GM03348 (cell line): ENCODE data around the gene HHEX.

ENCODE experiments used
- DNase-seq: peaks from one replicate; pipeline ENCODE4 v3.0.0; 2012; ENCODE audit warnings: low spot score

HHEX gene

DNA sequence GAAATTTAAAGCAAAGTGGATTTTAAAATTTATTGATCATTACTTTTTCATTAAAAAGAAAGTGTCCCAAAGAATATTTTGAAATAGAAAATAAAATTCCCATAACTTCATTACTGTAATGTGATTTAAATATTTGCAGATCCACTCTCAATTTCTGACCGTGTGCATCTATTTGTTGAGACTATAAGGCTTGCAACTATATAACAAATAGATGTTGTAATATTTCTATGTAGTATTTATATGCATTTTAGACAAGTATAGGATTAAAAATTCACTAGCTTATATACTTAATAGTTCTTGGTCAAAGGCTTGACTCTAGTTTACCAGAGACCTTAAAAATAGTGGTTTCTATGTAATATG is 3.8 kb downstream of the HHEX start:
- no peak for DNase-seq

DNA sequence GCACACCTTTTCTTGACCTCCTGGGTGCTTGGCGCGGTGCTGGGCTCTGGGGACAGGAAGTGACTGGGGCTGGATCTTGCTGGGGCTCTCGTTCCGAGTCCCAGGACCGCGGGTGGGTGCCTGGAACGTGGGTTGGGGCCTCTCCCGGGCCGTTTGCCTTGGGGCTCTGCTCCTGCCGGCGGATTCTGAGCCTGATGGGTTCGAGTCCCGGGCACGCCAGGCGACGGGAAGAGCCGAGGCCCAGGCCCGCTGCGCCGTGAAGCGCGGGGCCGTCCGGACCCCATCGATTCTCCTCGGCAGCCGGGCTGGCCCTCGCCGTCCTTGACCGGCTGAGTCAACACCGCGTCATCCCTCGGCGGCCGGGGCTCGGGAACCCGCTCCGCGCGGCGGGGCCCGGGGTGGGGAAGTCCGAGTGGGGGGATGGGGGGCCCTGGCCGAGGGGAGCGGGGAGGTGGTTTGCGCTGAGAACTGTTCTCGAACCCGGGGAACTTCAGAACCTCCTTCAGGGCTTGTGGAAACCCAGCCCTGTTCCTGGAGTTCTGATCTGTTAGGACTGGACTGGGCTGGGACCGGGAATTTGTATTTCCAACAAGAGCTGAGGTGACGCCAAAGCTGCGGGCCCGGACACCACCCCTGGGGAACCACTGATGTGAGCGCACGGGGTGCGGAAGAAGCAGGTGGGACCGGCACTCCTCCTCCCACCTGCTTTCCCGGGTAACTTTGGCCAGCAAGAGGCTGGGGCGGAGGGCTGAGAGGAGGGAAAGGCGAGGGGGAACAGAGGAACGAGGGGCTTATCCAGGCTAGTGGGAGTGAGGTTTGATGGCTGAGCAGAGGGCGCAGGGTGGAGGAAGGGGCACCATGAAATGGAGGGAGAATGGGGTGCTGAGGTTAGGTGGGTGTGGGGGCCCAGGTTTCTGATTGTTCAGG is 6.2 kb downstream of the HHEX start:
- DNase-seq = peak; percentile 81

DNA sequence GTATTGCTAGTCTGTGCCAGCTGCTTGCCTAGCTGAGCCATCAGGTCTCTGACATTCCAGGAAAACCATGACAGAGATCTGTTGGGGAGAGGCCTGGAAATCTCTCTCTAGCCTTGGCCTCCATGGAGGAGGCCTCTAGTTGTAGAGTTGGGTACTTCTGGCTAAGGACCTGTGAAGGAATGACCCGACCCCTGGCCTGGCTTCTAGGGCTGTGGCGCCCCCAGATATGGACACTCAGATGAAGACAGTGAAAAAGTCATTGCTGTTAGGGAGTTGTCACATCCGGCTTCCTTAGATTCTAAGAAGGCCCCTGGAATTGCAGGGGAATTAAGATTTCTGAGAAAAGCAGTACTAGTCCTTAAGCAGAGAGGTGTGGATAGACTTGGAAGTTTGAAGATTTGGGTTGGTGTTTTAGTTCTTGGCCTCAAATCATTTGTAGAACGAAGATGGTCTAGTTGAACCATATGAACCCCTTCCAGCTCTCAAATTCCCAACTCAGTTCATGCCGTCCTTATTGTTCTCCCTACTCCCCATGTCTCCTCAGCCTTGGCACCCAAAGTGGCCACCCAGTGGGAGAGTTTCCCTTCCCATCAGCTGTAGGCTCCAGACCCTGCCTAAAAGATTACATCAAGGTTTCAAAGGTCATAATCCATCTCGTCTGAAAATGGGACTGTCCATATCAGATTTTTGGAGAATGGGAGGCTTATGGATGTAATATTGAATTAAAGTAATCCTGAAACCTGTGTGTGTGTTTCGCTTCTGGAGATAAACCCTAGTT is 7.0 kb downstream of the HHEX start:
- no peak for DNase-seq

DNA sequence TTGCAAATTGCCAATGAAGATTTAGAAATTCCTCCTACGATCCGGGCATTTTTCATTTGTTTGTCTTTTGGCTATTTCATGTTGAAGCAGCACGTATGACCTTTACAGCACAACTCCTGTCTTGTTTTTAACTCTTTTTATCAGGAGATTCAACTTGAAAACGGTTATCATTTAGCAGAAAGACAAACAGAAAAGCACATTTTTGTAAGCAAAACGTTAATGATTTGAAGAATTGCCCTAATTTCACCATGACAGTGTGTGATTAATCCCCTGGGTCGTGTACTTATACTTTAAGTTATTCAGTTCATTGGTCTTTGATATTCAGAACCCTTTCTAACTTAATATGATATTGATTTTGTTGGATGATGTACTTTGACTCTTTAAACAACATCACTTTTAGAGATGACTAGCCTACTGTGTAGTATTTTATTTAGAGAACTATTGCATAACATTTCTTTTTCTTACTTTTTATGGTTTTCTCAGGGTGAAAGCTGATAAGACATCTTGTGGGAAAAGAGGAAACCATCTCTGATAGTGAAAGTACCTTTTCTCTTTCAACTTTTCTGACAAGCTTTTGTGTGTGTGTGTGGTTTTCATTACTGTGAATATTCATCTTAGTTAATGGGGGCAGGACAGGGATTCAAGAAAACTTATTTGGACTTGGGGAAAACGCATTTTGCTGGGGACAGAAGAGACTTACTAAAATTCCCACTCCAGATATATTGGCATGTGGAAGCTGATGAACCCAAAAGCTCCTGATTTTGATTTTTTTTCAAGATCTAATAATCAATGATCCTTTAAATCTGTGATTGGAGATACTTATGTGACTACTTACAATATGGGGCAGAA is 8.1 kb downstream of the HHEX start:
- DNase-seq = no peak

DNA sequence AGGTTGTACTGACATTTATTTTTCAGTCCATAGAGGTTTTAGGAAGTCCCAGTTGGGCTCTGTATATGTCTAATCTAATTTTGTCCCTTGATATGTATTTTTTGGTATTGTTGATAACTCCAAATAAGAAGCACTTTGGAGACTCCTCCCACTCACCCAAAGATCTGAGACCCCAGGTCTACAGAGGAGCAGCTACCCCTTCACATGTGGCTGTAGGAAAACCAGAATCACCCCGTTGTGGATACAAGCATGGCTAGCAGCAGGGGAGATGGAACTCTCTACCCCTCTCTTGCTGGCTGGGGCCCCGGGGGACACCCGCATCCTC is 9.4 kb downstream of the HHEX start:
- DNase-seq = no peak

DNA sequence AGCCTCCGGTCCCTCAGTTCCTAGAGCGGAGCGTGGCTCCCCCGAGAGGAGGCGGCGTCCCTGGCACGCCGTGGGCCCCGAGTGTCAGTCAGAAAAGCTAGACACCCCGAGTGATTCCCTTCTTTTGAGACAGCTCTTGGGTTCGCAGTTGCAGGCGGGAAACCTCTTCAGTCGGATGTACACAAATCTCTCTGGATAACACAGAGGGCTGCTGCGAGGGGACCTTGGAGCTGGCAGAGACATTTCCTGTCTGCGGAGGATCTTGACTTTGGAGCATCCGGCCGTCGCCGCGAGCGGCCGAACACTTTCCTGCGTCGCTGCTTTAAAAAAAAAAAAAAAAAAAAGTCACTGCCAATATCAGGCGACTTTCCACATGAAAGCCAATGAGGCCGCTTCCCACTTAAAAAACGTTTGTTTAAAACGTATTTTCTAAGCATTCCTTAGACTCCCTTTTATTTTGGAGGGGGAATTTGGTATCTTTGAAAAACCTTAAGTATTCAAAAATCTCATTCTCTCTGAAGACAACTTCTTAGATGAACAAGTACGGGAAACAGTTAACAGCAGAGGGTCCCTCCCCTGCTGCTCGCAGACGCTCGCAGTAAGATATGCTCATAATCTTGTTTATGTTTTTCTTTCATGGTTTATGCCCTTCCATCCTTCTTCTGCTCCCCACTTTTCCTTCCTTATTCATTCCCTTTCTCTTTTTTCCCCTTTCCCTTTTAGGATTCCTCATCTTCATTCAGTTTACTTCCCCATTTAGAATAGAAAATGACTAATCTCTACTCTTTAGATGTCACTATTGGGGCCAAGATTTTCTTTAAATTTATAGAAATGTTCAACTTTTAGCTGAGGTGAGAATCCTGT is 10.0 kb downstream of the HHEX start:
- DNase-seq = peak; percentile 63

DNA sequence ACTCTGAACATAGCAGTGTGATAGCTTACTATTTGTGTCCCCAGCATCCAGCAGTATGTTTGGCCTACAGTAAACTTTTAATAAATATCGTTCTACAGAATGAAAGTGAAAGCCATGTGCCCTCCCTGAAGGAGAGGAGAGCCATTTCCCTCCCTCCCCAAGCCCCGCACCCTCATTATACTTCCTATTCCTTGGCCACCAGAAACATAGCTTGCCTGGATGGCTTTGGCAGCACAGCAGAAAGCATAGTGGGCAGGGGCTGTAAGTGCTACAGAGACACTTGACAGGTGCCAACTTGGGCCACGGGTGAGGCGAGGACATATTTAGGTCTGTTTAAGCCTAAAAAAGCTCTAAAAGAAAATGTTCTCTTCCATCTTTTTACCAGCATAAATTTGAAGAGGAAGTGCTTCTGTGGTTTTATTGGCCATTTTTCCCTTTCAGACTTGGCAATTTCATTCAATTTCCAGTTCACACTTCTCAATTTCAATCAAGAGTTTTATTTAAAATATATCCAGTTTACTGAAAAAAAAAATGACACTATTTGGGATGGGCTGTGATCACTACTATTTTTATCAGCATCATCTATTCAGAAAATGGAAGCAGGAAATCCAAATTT is 12.7 kb downstream of the HHEX start:
- DNase-seq = no peak

DNA sequence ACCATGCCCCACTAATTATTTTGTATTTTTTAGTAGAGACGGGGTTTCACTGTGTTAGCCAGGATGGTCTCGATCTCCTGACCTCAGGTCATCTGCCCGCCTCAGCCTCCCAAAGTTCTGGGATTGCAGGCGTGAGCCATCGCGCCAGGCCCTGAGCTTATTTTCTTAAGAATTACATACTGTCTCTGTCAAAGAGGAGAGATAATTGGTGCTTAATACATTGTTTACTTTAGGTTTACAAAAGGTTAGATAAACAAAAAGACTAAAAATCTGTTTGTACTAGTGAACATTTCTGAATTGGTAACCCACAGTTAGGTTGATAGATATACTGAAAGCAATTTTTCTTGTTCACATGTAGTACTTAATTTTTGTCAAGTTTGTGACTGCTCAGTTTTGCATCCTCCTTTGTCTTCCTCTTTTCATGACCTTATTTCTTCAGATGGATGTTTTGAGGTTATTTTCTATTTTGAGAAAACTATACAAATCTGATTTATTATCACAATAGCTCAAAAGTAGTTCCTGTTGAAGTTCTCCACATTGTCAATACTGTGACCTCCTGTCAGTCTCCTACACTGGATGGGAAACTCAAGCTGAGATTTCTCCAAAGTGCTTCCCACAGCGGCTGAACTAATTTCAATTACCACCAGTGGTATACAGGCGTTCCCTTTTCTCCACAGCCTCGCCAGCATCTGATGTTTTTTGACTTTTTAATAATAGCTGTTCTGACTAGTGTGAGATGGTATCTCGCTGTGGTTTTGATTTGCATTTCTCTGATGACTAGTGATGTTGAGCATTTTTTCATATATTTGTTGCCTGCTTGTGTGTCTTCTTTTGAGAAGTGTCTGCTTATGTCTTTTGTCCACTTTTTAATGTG is 22.5 kb downstream of the HHEX start:
- no peak for DNase-seq

DNA sequence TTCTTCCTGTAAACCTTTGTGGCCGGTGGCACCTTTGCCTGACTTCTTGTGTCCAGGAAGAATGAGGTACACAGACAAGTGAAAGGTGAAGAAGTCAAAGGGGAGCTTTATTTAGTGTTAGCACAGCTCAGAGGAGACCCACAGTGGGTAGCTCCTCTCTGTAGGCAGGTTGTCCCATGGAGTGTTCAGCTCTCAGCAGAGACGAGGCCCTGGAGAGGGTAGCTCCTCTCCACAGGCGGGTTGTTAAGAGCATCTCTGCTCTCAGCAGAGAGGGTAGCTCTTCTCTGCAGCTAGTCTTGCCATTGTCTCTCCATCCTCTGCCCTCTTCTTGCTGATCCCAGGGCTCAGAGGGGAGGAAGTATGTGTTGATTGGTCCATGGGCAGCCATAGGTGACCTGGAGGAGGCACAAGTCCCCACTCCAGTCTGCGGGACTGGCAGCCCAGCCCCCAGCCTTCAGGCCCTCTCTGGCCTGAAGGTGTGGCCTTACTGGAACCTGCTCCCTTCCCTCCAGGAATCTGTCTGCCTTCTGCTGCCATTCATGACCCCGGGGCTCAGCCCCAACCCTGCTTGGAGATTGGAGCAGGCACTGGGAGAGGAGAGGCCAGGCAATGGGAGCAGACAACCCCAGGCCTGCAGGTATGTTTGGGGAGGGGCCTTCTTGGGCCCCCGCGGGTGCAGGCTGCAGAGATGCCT is 24.5 kb downstream of the HHEX start:
- no peak for DNase-seq

DNA sequence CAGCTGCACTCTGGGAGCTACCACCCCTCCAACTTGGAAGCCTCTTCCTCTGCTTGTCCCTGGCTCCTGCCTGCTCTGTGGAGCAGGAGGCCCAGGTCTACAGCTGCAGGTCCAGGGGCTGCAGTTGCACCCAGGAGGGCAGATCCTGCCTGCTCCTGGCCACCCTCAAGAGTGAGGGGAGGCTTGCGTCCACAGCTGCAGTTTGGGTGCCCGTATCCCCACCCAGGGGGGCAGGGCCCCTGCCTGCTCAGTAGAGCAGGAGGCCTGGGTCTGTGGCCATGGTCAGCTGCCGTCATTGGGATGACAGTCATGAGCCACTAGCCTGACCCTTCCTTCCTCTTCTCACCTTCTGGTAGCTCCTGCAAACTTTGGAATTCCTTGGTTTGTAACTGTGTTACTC is 25.1 kb downstream of the HHEX start:
- no peak for DNase-seq

DNA sequence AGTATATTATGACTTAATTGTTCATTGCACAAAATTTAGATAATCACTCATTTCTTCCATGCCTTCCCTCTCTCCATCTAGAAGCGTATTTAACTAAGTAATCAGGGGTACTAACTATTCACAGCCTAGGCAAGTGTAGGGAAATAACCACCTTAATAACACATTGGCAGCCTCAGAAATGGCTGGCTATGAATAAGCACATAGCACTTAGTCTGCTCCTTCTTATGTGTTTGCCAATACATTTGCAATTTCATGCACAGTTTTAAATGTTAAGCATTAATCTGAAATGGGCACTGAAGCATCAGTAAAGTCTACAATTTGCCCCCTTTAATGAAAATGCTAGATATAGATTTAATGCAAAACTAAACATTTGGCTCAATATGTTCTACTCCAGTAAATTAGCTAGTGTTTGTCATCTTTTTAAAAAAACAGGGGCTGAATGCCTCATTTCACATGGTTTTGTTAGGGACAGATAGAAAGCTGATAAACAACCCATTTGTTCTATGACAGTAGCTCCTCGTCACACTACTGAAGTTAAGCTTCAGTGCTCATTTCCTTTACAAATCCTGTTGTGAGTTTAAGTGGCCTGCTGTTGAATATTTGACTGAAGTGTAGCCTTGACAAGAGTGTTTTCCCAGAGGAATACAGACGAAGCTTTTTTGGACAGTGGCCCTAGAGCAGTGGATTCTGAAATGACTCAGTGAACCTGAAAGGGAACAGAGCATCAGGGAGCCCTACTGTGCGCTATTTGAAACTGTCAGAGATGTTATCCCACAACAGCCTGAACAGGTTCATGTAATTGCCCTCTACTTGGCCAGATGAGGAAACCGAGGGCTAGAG is 30.5 kb downstream of the HHEX start:
- DNase-seq = no peak

DNA sequence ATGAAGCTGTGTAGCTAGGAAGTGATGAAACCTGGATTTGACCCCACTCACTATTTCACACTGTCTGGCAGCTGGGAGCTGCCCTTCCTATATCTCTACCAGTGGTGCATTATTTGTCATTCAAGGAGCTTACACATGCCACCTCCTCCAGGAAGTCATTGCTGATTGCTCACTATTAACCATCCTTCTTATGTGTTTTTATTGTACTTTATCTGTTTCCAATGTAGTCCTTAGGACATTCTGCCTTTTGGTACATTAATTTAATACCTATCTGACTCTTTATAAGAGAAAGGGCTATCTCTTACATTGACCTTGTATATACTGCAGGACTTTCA is 31.0 kb downstream of the HHEX start:
- no peak for DNase-seq

DNA sequence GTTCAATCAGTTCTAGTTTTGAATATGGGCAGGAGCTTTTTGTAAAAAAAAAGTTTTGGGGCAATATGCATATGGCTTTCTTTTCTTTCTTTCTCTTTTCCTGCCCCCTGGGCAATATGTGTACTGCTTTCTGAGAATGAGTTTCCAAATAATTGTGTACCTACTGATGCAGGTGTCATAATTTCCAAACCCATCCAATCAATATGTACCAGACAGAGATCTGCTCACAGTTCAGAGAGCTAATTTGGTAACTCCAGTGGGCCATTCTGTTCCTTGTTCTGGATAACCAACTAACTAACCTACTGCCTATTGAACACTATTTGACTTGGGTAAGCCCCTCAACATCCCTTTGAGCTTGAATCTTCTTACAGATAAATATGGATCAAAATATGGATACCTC is 32.6 kb downstream of the HHEX start:
- no peak for DNase-seq

DNA sequence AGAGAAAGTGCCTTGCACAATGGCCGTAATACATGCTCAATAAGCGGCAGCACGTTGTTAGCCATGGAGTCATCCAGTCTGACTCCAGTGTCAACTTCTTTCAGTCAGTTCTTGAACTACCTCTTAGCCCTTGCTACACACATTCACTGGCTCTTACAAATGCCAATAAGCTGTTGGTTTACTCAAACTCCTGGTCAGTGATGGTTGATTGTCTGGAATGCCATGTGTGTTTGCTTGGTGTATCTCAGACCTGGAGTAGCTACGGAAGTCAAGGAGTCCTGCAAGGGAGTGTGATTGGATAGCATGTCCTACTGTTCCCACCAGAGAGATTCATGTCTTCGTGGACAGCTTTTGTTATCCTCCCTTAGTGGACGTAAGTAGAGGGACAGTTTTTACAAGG is 37.4 kb downstream of the HHEX start:
- DNase-seq = no peak

DNA sequence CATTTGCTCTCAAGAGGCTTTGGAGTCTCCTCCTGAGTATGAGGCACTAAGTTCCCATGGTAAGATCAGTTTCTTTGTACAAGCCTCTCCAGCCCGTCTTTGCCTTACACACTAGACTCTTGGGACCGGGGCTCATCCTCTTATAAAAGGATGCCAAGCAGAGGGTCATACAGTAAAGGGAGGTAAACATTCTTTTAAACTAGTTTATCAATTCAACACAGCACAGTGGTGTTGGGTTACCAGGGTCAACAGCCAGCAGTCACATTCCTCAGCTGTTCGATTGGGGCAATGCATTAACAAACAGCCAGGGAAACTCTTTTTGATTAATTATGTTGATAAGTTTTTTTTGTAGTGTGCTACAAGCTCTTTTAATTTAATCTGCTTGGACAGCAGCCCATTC is 37.8 kb downstream of the HHEX start:
- no peak for DNase-seq

DNA sequence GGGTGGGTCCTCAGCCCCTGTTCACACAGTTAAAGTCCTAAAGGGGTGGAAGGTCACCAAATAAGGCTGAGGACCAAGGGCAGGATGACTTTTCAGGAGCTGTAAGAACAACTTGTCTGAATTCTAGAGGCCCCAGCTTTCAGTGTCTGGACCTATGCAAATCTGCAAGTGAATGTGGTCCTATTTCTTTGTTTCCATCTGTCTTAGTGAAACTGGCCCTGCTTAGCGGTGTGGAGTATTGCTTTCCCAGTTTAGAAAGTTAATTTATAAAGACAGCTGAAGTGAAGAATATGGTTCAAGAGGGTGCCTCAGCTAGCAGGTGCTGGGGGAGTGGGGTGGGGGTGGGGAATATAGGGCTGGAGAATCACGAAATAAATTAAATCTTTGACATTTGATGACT is 40.1 kb downstream of the HHEX start:
- DNase-seq = no peak

DNA sequence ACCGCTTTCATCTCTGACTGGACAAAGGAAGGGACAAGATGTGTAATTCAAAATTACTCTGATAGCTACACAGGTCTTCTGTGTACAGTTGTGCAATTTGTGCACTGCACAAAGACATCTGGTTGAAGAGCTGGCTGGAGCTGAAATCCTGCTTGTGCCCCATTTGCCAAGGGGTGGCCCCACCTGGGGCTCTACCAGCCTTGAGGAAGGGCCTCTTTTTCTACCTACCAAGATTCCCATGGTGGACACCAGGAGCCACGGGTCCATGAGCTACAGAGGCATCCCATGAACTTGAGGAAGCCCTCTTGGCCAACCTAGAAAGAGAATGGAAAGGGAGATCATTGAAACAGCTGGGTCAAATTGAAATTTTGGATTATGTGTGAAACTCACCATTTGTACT is 43.2 kb downstream of the HHEX start:
- DNase-seq = no peak

DNA sequence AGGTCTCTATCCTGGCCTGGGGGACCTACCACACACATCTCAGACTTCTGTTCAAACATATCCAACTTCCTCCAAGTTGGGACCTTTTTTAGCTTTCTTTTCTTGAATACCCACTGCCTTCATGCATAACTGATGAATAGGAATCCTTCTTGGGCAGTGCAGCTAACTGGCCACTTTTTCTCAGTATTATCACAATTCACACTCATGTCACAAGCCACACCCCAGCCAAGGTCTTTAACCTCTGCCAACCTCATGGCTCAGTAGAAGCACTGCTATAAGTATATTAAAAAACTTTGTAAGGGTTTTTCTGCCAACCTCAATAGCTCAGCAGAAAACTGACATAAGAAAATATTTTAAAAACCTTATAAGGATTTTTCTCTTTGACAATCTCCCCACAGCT is 44.5 kb downstream of the HHEX start:
- DNase-seq = no peak

DNA sequence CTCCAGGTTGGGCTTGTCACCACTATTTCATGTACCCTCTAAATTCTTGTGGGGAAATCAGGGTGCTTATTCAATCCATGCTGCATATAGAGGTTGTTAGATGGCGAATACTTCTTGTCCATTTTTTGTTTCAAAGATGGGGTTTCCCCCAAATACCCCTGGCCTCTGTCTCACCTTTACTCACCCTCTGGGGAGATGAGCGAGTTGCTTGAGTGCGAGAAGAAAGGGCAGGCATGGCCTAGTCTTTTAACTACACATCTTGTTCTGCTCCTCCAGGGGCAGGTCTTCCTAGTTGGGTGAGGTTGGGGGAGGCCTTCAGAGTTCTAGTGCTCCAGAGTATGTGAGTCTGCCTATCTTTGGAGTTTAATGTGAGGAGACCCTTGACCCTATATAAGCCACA is 46.2 kb downstream of the HHEX start:
- no peak for DNase-seq
